ENCODE results near the gene RTF2.

The RTF2 gene

DNA sequence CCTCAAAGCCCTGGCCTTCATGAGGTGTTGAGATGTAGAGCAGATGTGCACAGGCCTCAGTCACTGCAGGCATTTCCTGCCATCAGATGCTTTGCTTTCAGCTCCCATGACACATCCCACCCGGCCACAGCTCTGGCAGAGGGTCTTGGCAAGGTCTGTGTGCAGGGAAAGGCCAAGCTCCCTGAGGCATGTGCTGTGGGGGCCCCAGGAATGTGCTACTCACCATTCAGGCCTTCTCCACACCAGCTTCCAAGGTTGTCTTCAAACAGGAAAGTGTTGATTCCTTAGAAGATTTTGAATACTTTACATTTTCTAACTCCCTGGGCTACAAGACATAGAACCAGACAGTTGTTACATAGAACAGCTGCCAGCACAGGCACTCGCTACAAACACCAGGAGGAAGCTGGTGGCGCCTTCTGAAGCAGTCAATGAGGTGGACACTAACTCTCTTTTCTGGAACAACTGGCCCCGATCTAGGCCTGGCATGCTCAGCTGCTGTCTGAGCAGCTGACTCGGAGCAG is 28.6 kb upstream of the RTF2 start:
- no peak for DNase-seq

DNA sequence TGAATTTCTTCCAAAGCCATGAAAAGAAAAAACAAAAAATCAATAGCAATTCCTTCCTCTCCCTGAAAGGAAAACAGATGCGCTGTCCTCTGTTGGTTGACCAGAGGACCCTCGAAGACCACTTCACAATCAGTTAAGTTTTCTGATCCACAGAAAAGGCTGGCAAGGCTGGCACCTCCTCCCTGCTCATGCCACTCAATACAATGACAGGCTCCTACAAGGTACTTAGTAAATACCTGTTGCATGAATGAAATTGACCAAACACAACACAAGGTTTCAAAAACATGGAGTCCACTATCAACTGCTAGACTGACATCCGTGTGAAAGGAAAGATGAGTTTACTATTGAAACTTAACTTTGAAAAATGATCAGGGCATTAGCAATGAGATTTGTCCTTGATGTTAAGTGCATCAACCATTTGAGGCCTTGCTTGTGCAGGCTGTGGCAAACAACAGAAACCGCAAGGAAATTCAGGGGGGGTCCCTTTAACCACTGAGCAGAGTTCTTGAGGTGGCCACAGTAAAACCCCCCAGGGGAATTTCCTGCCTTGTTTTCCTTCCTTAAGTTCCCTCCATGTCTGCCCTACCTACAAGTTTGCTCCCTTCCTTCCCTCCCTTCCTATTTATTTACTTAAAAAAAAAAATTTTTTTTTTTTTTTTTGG is 27.9 kb upstream of the RTF2 start:
- peak; percentile 21 for DNase-seq

DNA sequence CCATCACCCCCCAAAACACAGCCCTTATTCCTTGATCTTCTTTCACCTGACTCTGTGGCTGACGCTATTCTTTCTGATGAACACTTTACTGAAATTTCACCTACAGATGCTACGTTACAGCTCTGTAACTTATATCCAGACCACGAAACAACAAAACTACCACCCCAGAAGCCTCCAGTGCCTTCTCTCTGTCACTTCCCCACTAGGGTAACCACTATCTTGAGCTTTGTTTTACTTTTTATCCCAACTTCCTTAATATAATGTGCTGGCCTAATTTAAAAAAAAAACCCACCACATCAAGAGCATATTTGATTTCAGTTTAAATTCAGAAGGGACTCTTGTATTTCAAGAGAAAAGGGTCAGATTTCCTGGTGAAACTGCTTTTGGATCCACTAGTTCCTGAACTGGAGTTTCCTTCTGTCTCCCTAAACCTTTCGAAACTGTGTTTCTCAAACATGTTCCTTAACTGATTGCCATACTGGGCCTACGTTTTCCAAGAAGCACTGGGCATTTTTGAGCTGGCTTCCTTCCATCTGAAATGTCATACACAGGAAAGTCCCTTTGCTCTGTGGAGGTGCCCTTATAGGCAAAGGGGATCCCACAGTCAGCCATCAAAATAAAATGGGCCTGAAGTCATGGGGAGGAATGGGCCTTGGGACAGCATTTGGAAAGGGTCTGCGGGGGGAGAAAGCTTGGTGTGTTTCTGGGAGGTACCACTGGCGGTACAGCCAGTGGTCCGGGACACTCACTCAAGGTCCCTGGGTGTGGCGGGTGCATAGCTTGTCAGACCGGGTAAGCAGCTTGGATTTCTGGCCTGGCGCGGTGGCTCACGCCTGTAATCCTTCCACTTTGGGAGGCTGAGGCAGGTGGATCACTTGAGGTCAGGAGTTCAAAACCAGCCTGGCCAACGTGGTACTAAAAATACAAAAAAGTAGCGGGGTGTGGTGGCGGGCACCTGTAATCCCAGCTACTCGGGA is 25.8 kb upstream of the RTF2 start:
- no peak for DNase-seq

DNA sequence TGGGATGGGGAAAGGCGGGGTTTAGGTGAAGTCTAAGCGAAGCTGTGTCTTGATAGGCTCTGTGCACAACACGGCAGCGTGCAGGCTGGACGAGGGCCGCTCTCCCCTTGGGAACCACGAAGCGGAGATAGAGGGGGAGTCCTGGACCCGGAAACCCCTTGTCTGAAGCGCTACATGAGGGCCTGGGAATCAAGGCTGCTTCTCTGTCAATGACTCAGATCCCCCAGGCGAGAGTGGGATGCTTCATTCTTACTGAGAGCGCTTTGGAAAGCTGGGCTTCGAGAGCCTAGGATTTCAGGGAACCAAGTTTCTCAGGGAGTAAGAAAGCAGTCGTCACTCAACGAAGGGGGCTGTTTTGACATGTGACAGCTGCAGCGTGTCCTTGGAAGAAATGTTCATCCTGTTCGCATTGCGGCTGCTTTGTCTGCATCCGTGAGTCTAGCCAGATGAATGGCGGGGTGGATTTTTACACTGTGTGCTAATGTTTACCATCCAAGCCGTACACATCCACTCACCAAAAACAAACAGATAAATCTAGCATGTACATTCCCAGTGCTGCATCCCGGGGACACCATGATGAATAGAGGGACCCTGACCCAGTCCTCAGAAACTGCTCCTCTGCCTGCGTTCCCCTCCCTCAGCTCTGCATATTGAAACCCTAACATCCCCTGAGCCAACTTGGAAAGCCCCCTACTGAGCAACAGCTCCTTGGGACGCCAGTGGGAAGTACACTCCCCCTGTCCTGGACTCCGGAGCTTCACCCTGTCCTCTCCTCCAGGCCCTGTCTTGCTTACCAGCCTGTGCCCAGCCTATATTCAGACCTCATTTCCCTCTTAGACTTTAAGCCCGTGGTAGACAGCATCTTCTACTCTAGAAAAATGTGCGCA is 24.5 kb upstream of the RTF2 start:
- DNase-seq: no peak

DNA sequence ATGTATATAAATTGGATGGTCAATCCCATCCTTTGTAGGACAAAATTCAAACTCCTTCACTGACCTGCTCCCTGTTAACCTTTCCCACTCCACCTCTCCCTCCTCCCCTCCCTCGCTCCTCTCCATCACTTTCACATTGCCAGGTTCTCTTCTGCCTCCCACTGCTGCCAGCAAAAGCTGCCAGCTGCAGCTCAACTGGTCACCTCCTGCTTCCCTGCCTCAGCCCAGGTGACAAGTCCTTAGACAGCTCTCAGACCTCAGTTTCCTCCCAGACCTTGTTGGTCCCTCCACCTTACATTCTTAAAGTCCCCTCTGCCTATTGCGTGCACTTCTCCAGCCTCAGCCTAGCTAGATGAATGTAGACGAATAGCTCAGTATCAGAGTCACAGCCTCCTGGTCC is 23.3 kb upstream of the RTF2 start:
- DNase-seq: no peak

- DNase-seq: no peak
Observed at GRCh38 chr20:56445540-56445939, 22.9 kb upstream of the RTF2 start.

DNA sequence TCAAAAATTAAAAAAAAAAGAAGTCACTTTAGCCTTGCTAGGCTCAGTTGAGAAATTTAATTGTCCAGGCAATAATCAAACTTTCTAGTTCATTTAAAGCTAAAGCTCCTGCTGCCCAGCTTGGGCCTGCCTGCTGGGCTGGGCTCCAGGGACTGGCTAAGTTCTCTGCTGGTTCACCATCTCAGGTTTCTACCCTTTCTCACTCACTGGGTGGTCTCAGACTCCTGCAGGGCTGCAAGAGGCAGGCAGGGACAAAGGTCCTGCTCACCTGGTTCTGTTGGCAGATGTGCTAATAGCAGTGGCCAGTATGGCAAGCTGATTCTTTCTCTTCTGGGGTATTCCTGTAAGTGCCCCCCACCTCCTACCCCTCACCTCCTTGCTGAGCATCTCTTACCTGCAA is 21.2 kb upstream of the RTF2 start:
- DNase-seq: no peak

DNA sequence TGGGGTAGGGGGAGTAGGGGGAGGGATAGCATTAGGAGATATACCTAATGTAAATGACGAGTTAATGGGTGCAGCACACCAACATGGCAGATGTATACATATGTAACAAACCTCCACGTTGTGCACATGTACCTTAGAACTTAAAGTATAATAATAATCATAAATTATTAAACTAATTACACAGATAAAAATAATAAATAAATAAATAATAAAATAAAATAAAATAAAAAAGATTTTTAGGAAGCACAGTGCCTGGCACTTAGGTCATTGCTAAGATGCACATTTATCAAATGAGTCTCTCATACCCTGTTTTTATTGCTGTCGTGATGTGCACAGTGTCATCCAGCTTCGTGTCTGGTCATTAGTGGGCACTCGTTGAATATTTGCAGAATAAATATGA is 19.0 kb upstream of the RTF2 start:
- no peak for DNase-seq

- DNase-seq: no peak
Observed at GRCh38 chr20:56451056-56451765, 17.2 kb upstream of the RTF2 start.

DNA sequence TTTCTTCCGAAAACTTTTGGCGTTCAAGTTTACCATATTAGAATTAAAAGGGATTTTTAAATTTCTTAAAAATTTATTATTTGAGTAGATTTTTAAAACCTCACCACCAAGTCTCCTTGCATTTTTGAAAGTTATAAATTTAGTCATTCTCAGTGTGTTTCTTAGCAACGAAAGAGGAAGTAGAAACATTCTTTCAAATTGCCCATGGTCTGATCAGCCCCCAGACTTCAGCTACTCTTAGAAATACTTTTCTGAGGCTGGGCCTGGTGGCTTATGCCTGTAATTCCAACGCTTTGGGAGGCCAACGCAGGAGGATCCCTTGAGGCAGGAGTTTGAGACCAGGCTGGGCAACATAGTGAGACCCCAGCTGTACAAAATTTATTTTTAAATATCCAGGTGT is 15.1 kb upstream of the RTF2 start:
- no peak for DNase-seq

GRCh38 chr20:56454754-56455153 is 13.7 kb upstream of the RTF2 start:
- no peak for DNase-seq

- no peak for DNase-seq
Observed at GRCh38 chr20:56458206-56458821, 10.1 kb upstream of the RTF2 start.

DNA sequence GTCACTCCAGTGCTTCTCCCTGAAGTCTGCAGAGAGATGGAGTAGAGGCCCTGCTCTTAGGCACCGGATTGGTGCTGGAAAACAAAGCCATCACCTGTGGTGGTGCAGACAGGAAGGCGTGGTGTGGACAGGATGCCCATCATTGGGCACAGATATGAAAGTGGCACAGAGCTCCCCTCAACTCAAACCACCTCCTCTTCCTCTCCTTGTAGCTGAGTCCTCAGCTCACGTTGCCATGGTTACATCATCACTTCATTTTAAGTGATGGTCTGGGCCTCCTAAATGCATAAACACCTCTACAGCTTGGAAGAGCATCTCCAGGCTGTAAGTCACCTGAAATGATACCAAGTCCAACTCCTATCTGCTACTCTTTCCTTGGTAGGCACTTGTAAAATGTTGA is 8.0 kb upstream of the RTF2 start:
- DNase-seq: no peak

DNA sequence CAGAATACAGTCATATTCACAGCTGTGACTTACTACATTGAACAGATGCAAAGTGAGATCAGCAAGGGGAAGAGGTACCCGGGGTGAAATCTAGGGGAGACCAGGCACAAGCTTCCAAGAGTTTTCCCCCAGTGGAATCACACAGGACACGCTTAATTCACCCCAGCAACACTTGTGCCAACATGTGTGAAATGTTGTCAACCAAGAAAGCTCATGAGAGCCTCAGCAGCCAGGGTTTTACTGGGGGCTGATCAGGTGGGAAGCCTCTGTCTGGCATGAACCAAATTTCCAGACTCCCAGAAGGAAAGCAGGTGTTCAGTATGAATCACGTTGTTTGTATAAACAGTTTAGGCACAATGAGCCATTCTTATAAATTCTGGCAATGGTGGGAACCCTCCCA is 6.9 kb upstream of the RTF2 start:
- DNase-seq: no peak

GRCh38 chr20:56463428-56463827 is 5.0 kb upstream of the RTF2 start:
- DNase-seq: no peak

- DNase-seq: no peak
Observed at GRCh38 chr20:56465997-56466396, 2.4 kb upstream of the RTF2 start.

- DNase-seq: no peak
Observed at GRCh38 chr20:56467968-56468315, 485 bp upstream of the RTF2 start.

DNA sequence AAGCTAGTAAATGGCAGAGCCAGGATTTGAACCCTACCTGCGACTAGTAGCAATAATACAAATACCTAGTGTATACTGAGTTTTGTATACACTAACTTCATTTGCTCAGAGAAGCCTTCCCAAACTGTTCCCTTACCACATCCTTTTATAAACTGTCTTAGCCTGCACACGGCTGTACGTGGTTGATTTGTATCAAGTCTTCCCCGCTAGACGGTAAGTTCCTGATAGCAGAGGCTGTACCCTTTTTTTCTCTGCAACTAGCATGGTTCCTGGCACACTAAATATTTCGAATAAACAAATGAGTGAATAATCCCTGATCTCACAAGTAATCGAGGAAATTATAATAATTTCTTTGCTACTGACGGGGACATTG is 636 bp downstream of the RTF2 start:
- DNase-seq: no peak

DNA sequence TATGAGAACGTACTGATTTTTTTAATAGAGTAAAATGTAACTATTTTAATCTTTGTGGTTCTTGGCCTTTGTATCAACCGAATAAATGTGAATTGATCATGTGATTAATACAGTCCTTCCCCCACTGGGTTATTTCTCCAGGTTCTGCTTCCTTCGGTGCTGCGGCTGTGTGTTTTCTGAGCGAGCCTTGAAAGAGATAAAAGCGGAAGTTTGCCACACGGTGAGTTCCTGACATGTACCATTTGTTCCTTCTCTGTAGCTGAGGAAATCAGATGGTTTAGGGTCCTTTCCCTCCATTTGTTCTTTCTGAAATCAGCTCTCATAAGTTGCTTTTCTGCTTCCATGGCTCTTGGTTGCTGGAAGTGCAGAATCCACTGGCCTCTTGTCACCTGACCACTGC is 15.5 kb downstream of the RTF2 start:
- no peak for DNase-seq

DNA sequence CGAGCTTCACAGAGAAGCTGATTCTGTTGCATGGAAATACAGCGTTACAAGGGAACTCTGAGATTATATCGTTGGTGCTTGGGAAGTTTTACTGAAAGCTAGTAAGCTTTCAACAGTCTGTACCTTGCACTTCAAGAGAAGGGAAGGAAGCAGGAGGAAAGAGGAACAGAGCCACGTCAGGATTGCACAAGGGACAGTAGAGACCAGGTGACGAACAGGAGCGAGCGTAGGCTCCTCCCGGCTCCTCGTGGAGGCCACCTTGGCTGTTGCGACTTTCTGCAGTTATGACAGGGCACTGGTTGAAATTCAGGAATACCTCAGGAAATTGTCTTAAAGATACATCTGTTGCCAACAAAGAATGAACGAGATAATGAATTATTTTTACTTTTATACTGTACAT is 18.8 kb downstream of the RTF2 start:
- no peak for DNase-seq

- DNase-seq: no peak
Observed at GRCh38 chr20:56488566-56488965, 20.1 kb downstream of the RTF2 start.

DNA sequence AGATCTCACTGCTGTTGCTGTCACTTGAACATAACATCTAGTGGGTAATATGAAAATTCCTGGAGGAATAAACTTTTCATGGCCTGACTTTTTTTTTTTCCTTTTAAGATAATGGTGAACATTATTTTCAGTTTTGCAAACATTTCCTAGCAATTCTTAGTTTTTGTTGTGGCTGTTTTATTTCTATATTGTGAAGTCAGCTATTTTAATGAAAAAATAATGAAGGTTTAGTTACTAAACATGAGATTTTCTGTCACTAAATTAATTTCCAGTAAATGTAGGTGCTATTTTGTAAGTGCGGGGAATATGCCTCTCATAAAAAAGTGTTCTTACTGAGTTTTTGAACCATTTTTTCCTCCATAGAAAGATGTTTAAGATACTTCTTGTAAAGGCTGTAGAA is 32.7 kb downstream of the RTF2 start:
- DNase-seq: no peak

Data from activated T-cell treated with anti-CD3 and anti-CD28 coated beads for 4 hours (primary cell).